ENCODE measurements around the gene ATP2B1.
A peak's percentile ranks its signal among the peaks of the same experiment; 100 is the strongest.

ATP2B1 gene

GRCh38 chr12:89671469-89671868 is 37.2 kb downstream of the ATP2B1 start:
- no peak for DNase-seq
- intact Hi-C loops (cut with DNase I), result no loop called here

- intact Hi-C loops (cut with DNase I), result no loop called here
These were observed 39.4 kb downstream of the ATP2B1 start for GRCh38 chr12:89669197-89669596.

GRCh38 chr12:89665556-89665955 is 43.1 kb downstream of the ATP2B1 start:
- DNase-seq, result peak in 16 of 42 donors; percentile 8 to 76 (median 42)
- intact Hi-C loops (cut with DNase I), result no loop called here

More at GRCh38 chr12:89669197-89669596, 39.4 kb downstream of the ATP2B1 start:
- no peak for DNase-seq

- intact Hi-C loops (cut with DNase I), result no loop called here
- no peak for DNase-seq
These were observed 44.2 kb downstream of the ATP2B1 start for GRCh38 chr12:89664441-89664840.

GRCh38 chr12:89663577-89664357 is 44.9 kb downstream of the ATP2B1 start:
- intact Hi-C loops (cut with DNase I), result no loop called here
- DNase-seq, result peak in 3 of 42 donors; percentile 16 to 54 (median 34)

GRCh38 chr12:89662623-89663022 is 46.0 kb downstream of the ATP2B1 start:
- intact Hi-C loops (cut with DNase I), result no loop called here
- DNase-seq, result no peak

- DNase-seq, result no peak
- intact Hi-C loops (cut with DNase I), result no loop called here
These were observed 46.8 kb downstream of the ATP2B1 start for GRCh38 chr12:89661706-89662330.

GRCh38 chr12:89657739-89658138 is 50.9 kb downstream of the ATP2B1 start:
- intact Hi-C loops (cut with DNase I), result no loop called here
- DNase-seq, result peak in 6 of 42 donors; percentile 22 to 52 (median 31)

- DNase-seq, result no peak
- intact Hi-C loops (cut with DNase I), result no loop called here
These were observed 51.6 kb downstream of the ATP2B1 start for GRCh38 chr12:89657066-89657465.

GRCh38 chr12:89655841-89656240 is 52.8 kb downstream of the ATP2B1 start:
- DNase-seq, result no peak
- intact Hi-C loops (cut with DNase I), result no loop called here

GRCh38 chr12:89651192-89651591 is 57.4 kb downstream of the ATP2B1 start:
- intact Hi-C loops (cut with DNase I), result no loop called here
- DNase-seq, result peak in 15 of 42 donors; percentile 14 to 64 (median 27)

- intact Hi-C loops (cut with DNase I), result no loop called here
- DNase-seq, result no peak
These were observed 58.4 kb downstream of the ATP2B1 start for GRCh38 chr12:89650239-89650638.

GRCh38 chr12:89649820-89650219 is 58.8 kb downstream of the ATP2B1 start:
- intact Hi-C loops (cut with DNase I), result no loop called here
- DNase-seq, result no peak

- intact Hi-C loops (cut with DNase I), result no loop called here
- no peak for DNase-seq
These were observed 59.5 kb downstream of the ATP2B1 start for GRCh38 chr12:89649139-89649538.

- intact Hi-C loops (cut with DNase I), result no loop called here
- DNase-seq, result no peak
These were observed 60.3 kb downstream of the ATP2B1 start for GRCh38 chr12:89648211-89648930.

GRCh38 chr12:89645434-89645833 is 63.2 kb downstream of the ATP2B1 start:
- no peak for DNase-seq
- intact Hi-C loops (cut with DNase I), result no loop called here

GRCh38 chr12:89642959-89643358 is 65.7 kb downstream of the ATP2B1 start:
- intact Hi-C loops (cut with DNase I), result no loop called here
- DNase-seq, result no peak

- DNase-seq, result no peak
- intact Hi-C loops (cut with DNase I), result no loop called here
These were observed 71.9 kb downstream of the ATP2B1 start for GRCh38 chr12:89636776-89637160.

- no peak for DNase-seq
- intact Hi-C loops (cut with DNase I), result no loop called here
These were observed 72.4 kb downstream of the ATP2B1 start for GRCh38 chr12:89636052-89636775.
